ENCODE measurements around the gene SCAMP1. TPM values are rescaled to one million over a fixed set of nuclear protein-coding genes. Genes with fewer than 3 reads are reported as not detected.

Gene SCAMP1
- total and polyA plus RNA-seq, 2 of the 13 experiments (the other 11 are each of a cell fraction or from before 2014, with no cell fraction given), result 18.2 to 33.7 TPM

DNA sequence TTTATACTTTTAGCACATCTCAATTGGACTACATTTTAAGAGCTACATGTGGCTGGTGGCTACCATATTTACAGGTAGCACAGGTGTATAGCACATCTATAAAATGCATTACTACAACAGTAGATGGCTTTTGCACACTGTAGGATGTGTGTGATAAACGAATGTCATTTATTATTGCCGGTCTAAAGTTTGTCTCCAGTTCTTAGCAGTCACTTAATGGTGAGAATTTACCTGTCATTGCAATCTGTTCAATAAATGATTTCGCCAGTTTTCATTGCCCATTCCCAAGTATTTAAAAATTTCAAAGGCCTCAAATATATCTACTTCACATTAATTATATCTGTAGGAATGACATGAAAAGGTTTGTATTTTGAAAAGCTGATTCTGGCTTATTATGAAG lies 15.9 kb downstream of the SCAMP1 start:
- no peak for FAIRE-seq
- ChIA-PET POLR2A (no interaction called here), CTCF (ENCODE audit: low intra/inter-chr PET ratio, low total read pairs) (no interaction called here)
- Histone ChIP-seq H3K79me2 (ENCODE audit: insufficient read depth, low read length) (peaks cover 19% of the 10 kb centered on the region), H3K4me3 (replicated peaks in 1 of 3; ENCODE audit: insufficient read depth in 1 of 3, low read depth in 2 of 3, low read length in 3 of 3) (no peak overlapping the region), H2AFZ (ENCODE audit: low read length) (no peak overlapping the region), H3K4me1 (ENCODE audit: insufficient read depth, low read length) (no peaks in the 10 kb centered on the region), H3K4me2 (ENCODE audit: low read depth, low read length) (no peak overlapping the region), H3K9ac (ENCODE audit: insufficient read depth, low read depth, low read length) (no peak overlapping the region), H3K27me3 (ENCODE audit: control insufficient read depth in 1 of 2, insufficient read depth in 2 of 2, low read length in 2 of 2) (no peaks in the 10 kb centered on the region), H3K9me3 (ENCODE audit: low read length) (no peaks in the 10 kb centered on the region), H3K27ac (ENCODE audit: extremely low read length, insufficient read depth, low read length) (no peak overlapping the region), H3K36me3 (replicated peaks in 1 of 2; ENCODE audit: control insufficient read depth in 1 of 2, insufficient read depth in 2 of 2, low read length in 2 of 2) (no peaks in the 10 kb centered on the region), H4K20me1 (ENCODE audit: insufficient read depth, low read length) (no peaks in the 10 kb centered on the region; the same call in 1 of the 2 replicates)
- in situ Hi-C loops (cut with HindIII; ENCODE audit: extremely low pct_ligation_motif_present, low pct_unique_long_range_greater_than_20kb), result no loop called here
- WGBS (ENCODE audit: low lambda C conversion rate), result 98% methylated on average over 3 of the region's 3 CpGs
- no peak for ATAC-seq
- TF ChIP-seq GFI1 (CRISPR knock-in tag; IDR thresholded peaks at IDR 0.05; ENCODE audit: borderline replicate concordance) (no peak), KMT2A (CRISPR knock-in tag; IDR thresholded peaks at IDR 0.05) (no peak), ARNT (IDR thresholded peaks at IDR 0.05) (no peak), FLYWCH1 (CRISPR knock-in tag; IDR thresholded peaks at IDR 0.05) (no peak), TCF12 (IDR thresholded peaks at IDR 0.05) (no peak), TCF12 (CRISPR knock-in tag; IDR thresholded peaks at IDR 0.05) (no peak), ZNF790 (CRISPR knock-in tag; IDR thresholded peaks at IDR 0.05; ENCODE audit: borderline replicate concordance) (no peak), ZNF878 (CRISPR knock-in tag; IDR thresholded peaks at IDR 0.05) (no peak), SNAPC2 (CRISPR knock-in tag; IDR thresholded peaks at IDR 0.05) (no peak), ZNF121 (CRISPR knock-in tag; IDR thresholded peaks at IDR 0.05) (no peak), BCL6 (CRISPR knock-in tag; IDR thresholded peaks at IDR 0.05) (no peak), HOXA3 (CRISPR knock-in tag; IDR thresholded peaks at IDR 0.05) (no peak), ZNF205 (CRISPR knock-in tag; IDR thresholded peaks at IDR 0.05) (no peak), SCMH1 (CRISPR knock-in tag; IDR thresholded peaks at IDR 0.05; ENCODE audit: borderline replicate concordance) (no peak), HOXA7 (CRISPR knock-in tag; IDR thresholded peaks at IDR 0.05) (no peak), ZNF839 (CRISPR knock-in tag; IDR thresholded peaks at IDR 0.05; ENCODE audit: borderline replicate concordance) (no peak)
- TF ChIP-seq, protein P1, sequence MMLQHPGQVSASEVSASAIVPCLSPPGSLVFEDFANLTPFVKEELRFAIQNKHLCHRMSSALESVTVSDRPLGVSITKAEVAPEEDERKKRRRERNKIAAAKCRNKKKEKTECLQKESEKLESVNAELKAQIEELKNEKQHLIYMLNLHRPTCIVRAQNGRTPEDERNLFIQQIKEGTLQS (CRISPR knock-in tag; IDR thresholded peaks at IDR 0.05), result no peak
- TF ChIP-seq, protein P2, sequence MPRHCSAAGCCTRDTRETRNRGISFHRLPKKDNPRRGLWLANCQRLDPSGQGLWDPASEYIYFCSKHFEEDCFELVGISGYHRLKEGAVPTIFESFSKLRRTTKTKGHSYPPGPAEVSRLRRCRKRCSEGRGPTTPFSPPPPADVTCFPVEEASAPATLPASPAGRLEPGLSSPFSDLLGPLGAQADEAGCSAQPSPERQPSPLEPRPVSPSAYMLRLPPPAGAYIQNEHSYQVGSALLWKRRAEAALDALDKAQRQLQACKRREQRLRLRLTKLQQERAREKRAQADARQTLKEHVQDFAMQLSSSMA (CRISPR knock-in tag; IDR thresholded peaks at IDR 0.05), result no peak
- BruUV-seq (replicated peaks), result no TSS peak
- no peak for DNase-seq (ENCODE audit: low spot score)
- intact Hi-C loops (cut with micrococcal nuclease; ENCODE audit: unreplicated experiment), result no loop called here

Measured in HepG2 (cell line).